PC-3 (cell line): Measurements from ENCODE around the gene RNF144B. TPM values are rescaled to one million over a fixed set of nuclear protein-coding genes. Genes with fewer than 3 reads are reported as not detected.
A peak's percentile ranks its signal among the peaks of the same experiment; 100 is the strongest.

Experiments used
- ATAC-seq: fragments of 200-7000 bp; cut with Tn5 transposase; 2 replicates; pipeline ENCODE4 v1.9.1; 2020; ENCODE audit warnings: mild to moderate bottlenecking, moderate library complexity
- BruUV-seq: library from RNA; stranded (reverse); fragments of 400-500 nt; replicated peaks from 2 replicates; lab custom pipeline; 2021; lab: Mats Ljungman, UMichigan
- CTCF ChIA-PET: fragments of 300-600 bp; sonication (Branson Sonifier 250); formaldehyde crosslinking; loops from one replicate; lab custom pipeline; 2022; ENCODE audit warnings: antibody characterized with exemption; lab: Charles Lee
- POLR2A ChIA-PET: fragments of 300-600 bp; sonication (Branson Sonifier 250); formaldehyde crosslinking; loops from one replicate; lab custom pipeline; 2022; ENCODE audit warnings: antibody characterized with exemption; ENCODE audit not compliant: unreplicated experiment; lab: Charles Lee
- DNase-seq: peaks from one replicate; pipeline ENCODE4 v3.0.0-alpha.2; 2015
- H2AFZ ChIP-seq: fragments of 300-600 bp; sonication (generic); 2 replicates; pipeline ENCODE4 v1.6.0; 2016; ENCODE audit warnings: antibody characterized with exemption, low read length
- H3F3A ChIP-seq: fragments of 300-600 bp; sonication (generic); one replicate; pipeline ENCODE4 v1.6.0; 2017; ENCODE audit warnings: antibody characterized with exemption, low read length, control low read depth, mild to moderate bottlenecking; ENCODE audit not compliant: unreplicated experiment
- H3K27ac ChIP-seq: fragments of 300-600 bp; sonication (generic); 2 replicates; pipeline ENCODE4 v1.5.1; 2016; ENCODE audit warnings: mild to moderate bottlenecking, low read length
- H3K27me3 ChIP-seq: fragments of 300-600 bp; sonication (generic); 2 replicates; pipeline ENCODE4 v1.6.1; 2016; ENCODE audit warnings: low read length, mixed read lengths
- H3K36me3 ChIP-seq: fragments of 300-600 bp; sonication (generic); 2 replicates; pipeline ENCODE4 v1.6.1; 2016; ENCODE audit warnings: low read depth, mixed run types, low read length, mixed read lengths
- H3K4me1 ChIP-seq: fragments of 300-600 bp; sonication (generic); 2 replicates; pipeline ENCODE4 v1.5.1; 2016; ENCODE audit warnings: low read length; ENCODE audit not compliant: insufficient read depth
- H3K4me2 ChIP-seq: fragments of 300-600 bp; sonication (generic); 2 replicates; pipeline ENCODE4 v1.6.0; 2016; ENCODE audit warnings: low read length
- H3K4me3 ChIP-seq: fragments of 300-600 bp; sonication (generic); 2 replicates; pipeline ENCODE4 v1.5.1; 2016; ENCODE audit warnings: mild to moderate bottlenecking, low read length, mixed read lengths
- H3K79me2 ChIP-seq: fragments of 300-600 bp; sonication (generic); 2 replicates; pipeline ENCODE4 v1.6.1; 2017; ENCODE audit warnings: low read length, mixed read lengths
- H3K9ac ChIP-seq: fragments of 300-600 bp; sonication (generic); 2 replicates; pipeline ENCODE4 v1.6.0; 2016; ENCODE audit warnings: mild to moderate bottlenecking, low read length
- H3K9me2 ChIP-seq: fragments of 300-600 bp; sonication (generic); replicated peaks from 2 replicates; pipeline ENCODE4 v1.6.1; 2016; ENCODE audit warnings: mixed run types, low read length, mixed read lengths
- H3K9me3 ChIP-seq: fragments of 300-600 bp; sonication (generic); 2 replicates; pipeline ENCODE4 v1.6.1; 2016; ENCODE audit warnings: low read length, mixed read lengths
- H4K20me1 ChIP-seq: fragments of 300-600 bp; sonication (generic); 2 replicates; pipeline ENCODE4 v1.6.1; 2016; ENCODE audit warnings: low read length, mixed read lengths
- CTCF ChIP-seq: fragments of 300-600 bp; sonication (generic); conservative IDR thresholded peaks from 2 replicates; pipeline ENCODE4 v1.5.1; 2017; ENCODE audit warnings: antibody characterized with exemption, low read depth, mild to moderate bottlenecking, low read length
- EZH2 ChIP-seq: fragments of 300-600 bp; sonication (generic); IDR thresholded peaks from one replicate; pipeline ENCODE4 v1.6.1; 2017; ENCODE audit warnings: antibody characterized with exemption, mild to moderate bottlenecking, low read length; ENCODE audit not compliant: unreplicated experiment
- EZH2phosphoT487 ChIP-seq: fragments of 300-600 bp; sonication (generic); IDR thresholded peaks from 2 replicates; pipeline ENCODE4 v1.6.1; 2018; ENCODE audit warnings: mild to moderate bottlenecking, antibody characterized with exemption, low read length, borderline replicate concordance
- intact Hi-C: fragments of 100-400 bp; cut with micrococcal nuclease; formaldehyde crosslinking; loops from 2 replicates; pipeline ENCODE4 v1.9.0; 2023
- total RNA-seq: library from RNA; depleted of rRNA; stranded (reverse); fragments of >200 nt; gene quantifications from 2 replicates; pipeline ENCODE4 v1.2.3, GENCODE V29; 2014

RNF144B gene
- total RNA-seq, 1 experiment from 2014 or later = 4.6 TPM

- CTCF ChIA-PET = no interaction called here
- intact Hi-C loops = no loop called here
- Histone ChIP-seq H3K27ac (no peak overlapping the region), H3K36me3 (no peaks in the 10 kb centered on the region), H4K20me1 (no peaks in the 10 kb centered on the region), H3F3A (no peaks in the 10 kb centered on the region), H3K27me3 (no peaks in the 10 kb centered on the region), H2AFZ (no peak overlapping the region), H3K79me2 (no peaks in the 10 kb centered on the region), H3K9me2 (no peaks in the 10 kb centered on the region), H3K4me1 (peaks cover 17% of the 10 kb centered on the region), H3K4me2 (no peak overlapping the region), H3K4me3 (no peak overlapping the region), H3K9me3 (no peaks in the 10 kb centered on the region), H3K9ac (no peak overlapping the region)
- TF ChIP-seq CTCF (no peak), EZH2phosphoT487 (no peak), EZH2 (no peak)
- no TSS peak for BruUV-seq
- POLR2A ChIA-PET = interaction anchor here (0.6 kb wide), 1 partner anchor 891 kb away, joined by 3 read pairs; no protein-coding TSS in a partner anchor
- ATAC-seq = no peak
- no peak for DNase-seq
Measured at GRCh38 chr6:18489335-18489734, 102.2 kb downstream of the RNF144B start.

- Histone ChIP-seq H3K27me3 (no peaks in the 10 kb centered on the region), H3K9me3 (no peaks in the 10 kb centered on the region), H3K4me2 (no peak overlapping the region), H3K36me3 (no peaks in the 10 kb centered on the region), H3K4me1 (peaks cover 20% of the 10 kb centered on the region), H3K9ac (no peak overlapping the region), H3F3A (no peaks in the 10 kb centered on the region), H3K79me2 (no peaks in the 10 kb centered on the region), H3K9me2 (no peaks in the 10 kb centered on the region), H3K27ac (no peak overlapping the region), H2AFZ (no peak overlapping the region), H3K4me3 (no peak overlapping the region), H4K20me1 (no peaks in the 10 kb centered on the region)
- CTCF ChIA-PET = no interaction called here
- POLR2A ChIA-PET = no interaction called here
- no TSS peak for BruUV-seq
- intact Hi-C loops = no loop called here
- TF ChIP-seq EZH2phosphoT487 (no peak), CTCF (no peak), EZH2 (no peak)
- DNase-seq (peak; percentile 42), ATAC-seq (no peak)
Measured at GRCh38 chr6:18491308-18492045, 104.3 kb downstream of the RNF144B start.

GRCh38 chr6:18492972-18493371, 105.8 kb downstream of the RNF144B start:
- no peak for DNase-seq

More at GRCh38 chr6:18492972-18493371, 105.8 kb downstream of the RNF144B start:
- no peaks in the 10 kb centered on the region for H3K9me2 ChIP-seq
- no peaks in the 10 kb centered on the region for H3K27me3 ChIP-seq
- POLR2A ChIA-PET = no interaction called here
- H3K4me3 ChIP-seq = no peak overlapping the region
- no peaks in the 10 kb centered on the region for H3F3A ChIP-seq
- H3K9ac ChIP-seq = no peak overlapping the region
- no peaks in the 10 kb centered on the region for H4K20me1 ChIP-seq
- peak overlapping the region; percentile 20 for H2AFZ ChIP-seq
- no peaks in the 10 kb centered on the region for H3K79me2 ChIP-seq
- CTCF ChIA-PET = no interaction called here
- H3K36me3 ChIP-seq = no peaks in the 10 kb centered on the region
- no peaks in the 10 kb centered on the region for H3K9me3 ChIP-seq
- ATAC-seq = no peak
- H3K27ac ChIP-seq = peak overlapping the region; percentile 30
- H3K4me2 ChIP-seq = peak overlapping the region; percentile 33; the same call in 1 of the 2 replicates
- peaks cover 20% of the 10 kb centered on the region for H3K4me1 ChIP-seq
- intact Hi-C loops = loop anchor here (1.0 kb wide), 2 partner anchors 88 to 104 kb away; no protein-coding TSS in a partner anchor
- no TSS peak for BruUV-seq
- no peak for TF ChIP-seq EZH2
- TF ChIP-seq CTCF = no peak
- TF ChIP-seq EZH2phosphoT487 = no peak
